DMS114 treated with DMSO at 0.1 percent for 48 hours (cell line): ENCODE data around the gene C10orf90.
A peak's percentile ranks its signal among the peaks of the same experiment; 100 is the strongest.

Experiments
- DNase-seq: peaks from one replicate; lab custom pipeline; 2025; ENCODE audit not compliant: unreplicated experiment; lab: John Stamatoyannopoulos, UW

C10orf90 gene

GRCh38 chr10:126470991-126471390 is 199.5 kb downstream of the C10orf90 start:
- DNase-seq = no peak

GRCh38 chr10:126469692-126470091 is 200.8 kb downstream of the C10orf90 start:
- DNase-seq = no peak

- DNase-seq = no peak
Observed at GRCh38 chr10:126468876-126469643, 201.4 kb downstream of the C10orf90 start.

- no peak for DNase-seq
Observed at GRCh38 chr10:126468467-126468866, 202.0 kb downstream of the C10orf90 start.

- DNase-seq = peak; percentile 19
Observed at GRCh38 chr10:126465771-126466170, 204.7 kb downstream of the C10orf90 start.

- no peak for DNase-seq
Observed at GRCh38 chr10:126463286-126463685, 207.2 kb downstream of the C10orf90 start.

- DNase-seq = no peak
Observed at GRCh38 chr10:126461289-126461940, 209.1 kb downstream of the C10orf90 start.

GRCh38 chr10:126459878-126460481 is 210.5 kb downstream of the C10orf90 start:
- no peak for DNase-seq

- DNase-seq = no peak
Observed at GRCh38 chr10:126459032-126459831, 211.3 kb downstream of the C10orf90 start.

- DNase-seq = no peak
Observed at GRCh38 chr10:126458466-126458865, 212.0 kb downstream of the C10orf90 start.

- no peak for DNase-seq
Observed at GRCh38 chr10:126456632-126457031, 213.9 kb downstream of the C10orf90 start.

- DNase-seq = no peak
Observed at GRCh38 chr10:126455766-126456405, 214.6 kb downstream of the C10orf90 start.

GRCh38 chr10:126455036-126455765 is 215.3 kb downstream of the C10orf90 start:
- no peak for DNase-seq

GRCh38 chr10:126454045-126454751 is 216.3 kb downstream of the C10orf90 start:
- no peak for DNase-seq

- DNase-seq = no peak
Observed at GRCh38 chr10:126452245-126452644, 218.2 kb downstream of the C10orf90 start.

- DNase-seq = no peak
Observed at GRCh38 chr10:126448091-126448490, 222.4 kb downstream of the C10orf90 start.

GRCh38 chr10:126439942-126440341 is 230.6 kb downstream of the C10orf90 start:
- no peak for DNase-seq

- no peak for DNase-seq
Observed at GRCh38 chr10:126438407-126438783, 232.1 kb downstream of the C10orf90 start.

GRCh38 chr10:126437635-126438406 is 232.7 kb downstream of the C10orf90 start:
- DNase-seq = no peak
